SU-DHL-6 (cell line): ENCODE data around the gene PROCR.

Experiments used
- H2AFZ ChIP-seq: fragments of 200-600 bp; sonication (generic); 2 replicates; pipeline ENCODE4 v1.6.1; 2014; ENCODE audit warnings: low read depth, mild to moderate bottlenecking, moderate library complexity, mixed read lengths, antibody characterized with exemption, low read length; ENCODE audit not compliant: severe bottlenecking
- H3F3A ChIP-seq: fragments of 200-600 bp; shearing (Covaris generic); 2 replicates; pipeline ENCODE4 v1.6.0; 2016; ENCODE audit warnings: antibody characterized with exemption, mild to moderate bottlenecking; ENCODE audit not compliant: insufficient read depth
- H3K27ac ChIP-seq: fragments of 200-600 bp; sonication (generic); 2 replicates; pipeline ENCODE4 v1.5.1; 2016; ENCODE audit warnings: low read depth, mild to moderate bottlenecking, low read length, moderate library complexity, mixed read lengths
- H3K27me3 ChIP-seq: fragments of 200-600 bp; sonication (generic), shearing (Covaris generic); 2 replicates; pipeline ENCODE4 v1.6.0; 2014; ENCODE audit warnings: mild to moderate bottlenecking, low read length
- H3K36me3 ChIP-seq: fragments of 200-600 bp; sonication (generic); 2 replicates; pipeline ENCODE4 v1.6.1; 2014; ENCODE audit warnings: mild to moderate bottlenecking, low read length, mixed read lengths
- H3K4me2 ChIP-seq: fragments of 300-600, 200-600 bp; shearing (Covaris generic), sonication (generic); 2 replicates; pipeline ENCODE4 v1.6.0; 2014; ENCODE audit warnings: low read length, low read depth, mild to moderate bottlenecking; ENCODE audit not compliant: poor library complexity, severe bottlenecking
- H3K4me3 ChIP-seq: fragments of 200-600 bp; sonication (generic); 2 replicates; pipeline ENCODE4 v1.5.1; 2014; ENCODE audit warnings: antibody characterized with exemption, low read length, mild to moderate bottlenecking, mixed read lengths; ENCODE audit not compliant: insufficient read depth, poor library complexity, severe bottlenecking
- H3K79me2 ChIP-seq: fragments of 200-600 bp; sonication (generic); 2 replicates; pipeline ENCODE4 v1.6.1; 2014; ENCODE audit warnings: mild to moderate bottlenecking, low read length, moderate library complexity; ENCODE audit not compliant: insufficient read depth
- H3K9ac ChIP-seq: fragments of 200-600 bp; sonication (generic); 2 replicates; pipeline ENCODE4 v1.7.0; 2014; ENCODE audit warnings: mild to moderate bottlenecking, low read length
- H3K9me2 ChIP-seq: fragments of 200-600 bp; sonication (generic); replicated peaks from 2 replicates; pipeline ENCODE4 v1.6.1; 2014; ENCODE audit warnings: low read length; ENCODE audit not compliant: insufficient read depth
- H3K9me3 ChIP-seq: fragments of 200-600 bp; sonication (generic); 2 replicates; pipeline ENCODE4 v1.6.1; 2014; ENCODE audit warnings: low read length, mixed read lengths; ENCODE audit not compliant: insufficient read depth
- H4K20me1 ChIP-seq: fragments of 200-600 bp; sonication (generic); 2 replicates; pipeline ENCODE4 v1.6.1; 2014; ENCODE audit warnings: low read depth, mild to moderate bottlenecking, antibody characterized with exemption, low read length, moderate library complexity, mixed read lengths
- CTCF ChIP-seq: fragments of 200-600 bp; sonication (generic); IDR thresholded peaks from one replicate; pipeline ENCODE4 v1.5.1; 2017; ENCODE audit warnings: antibody characterized with exemption, mild to moderate bottlenecking, low read length, moderate library complexity; ENCODE audit not compliant: insufficient read depth, poor library complexity, severe bottlenecking
- EZH2phosphoT487 ChIP-seq: fragments of 200-600 bp; sonication (generic), shearing (Covaris generic); conservative IDR thresholded peaks from 2 replicates; pipeline ENCODE4 v1.6.1; 2018; ENCODE audit warnings: mild to moderate bottlenecking, antibody characterized with exemption, low read length, moderate library complexity, mixed read lengths

Gene PROCR

GRCh38 chr20:35171753-35172433 lies at the start of gene PROCR:
TSS of gene PROCR (plus strand) at chr20:35172072. CDS start at chr20:35172155, 83 bp downstream.
- Histone ChIP-seq H3F3A (no peaks in the 10 kb centered on the region), H3K4me3 (no peak within 1 kb of the TSS), H3K79me2 (no peaks in the 10 kb centered on the region), H3K4me2 (no peak within 1 kb of the TSS), H3K27ac (no peak within 1 kb of the TSS), H3K9me3 (no peaks in the 10 kb centered on the region), H3K9me2 (no peaks in the 10 kb centered on the region), H3K27me3 (no peaks in the 10 kb centered on the region), H3K36me3 (no peaks in the 10 kb centered on the region), H4K20me1 (no peaks in the 10 kb centered on the region), H2AFZ (no peak within 1 kb of the TSS), H3K9ac (no peak within 1 kb of the TSS)
- TF ChIP-seq EZH2phosphoT487 (no peak), CTCF (no peak)

GRCh38 chr20:35122756-35123405 lies 49.0 kb upstream of the PROCR start:
- peaks cover 11% of the 10 kb centered on the region; the same call in 1 of the 2 replicates for H3K36me3 ChIP-seq
- H3K79me2 ChIP-seq: no peaks in the 10 kb centered on the region
- no peaks in the 10 kb centered on the region for H3F3A ChIP-seq
- H3K9me2 ChIP-seq: no peaks in the 10 kb centered on the region
- TF ChIP-seq CTCF (no peak), EZH2phosphoT487 (no peak)
- H3K4me2 ChIP-seq: no peak overlapping the region
- no peak overlapping the region for H3K4me3 ChIP-seq
- H3K9ac ChIP-seq: no peak overlapping the region
- H3K27me3 ChIP-seq: no peaks in the 10 kb centered on the region
- no peak overlapping the region for H3K27ac ChIP-seq
- H2AFZ ChIP-seq: no peak overlapping the region
- H3K9me3 ChIP-seq: no peaks in the 10 kb centered on the region
- H4K20me1 ChIP-seq: no peaks in the 10 kb centered on the region

- Histone ChIP-seq H3K27ac (no peak overlapping the region), H3K27me3 (no peaks in the 10 kb centered on the region), H2AFZ (no peak overlapping the region), H3F3A (no peaks in the 10 kb centered on the region), H3K36me3 (0 out of 2 replicates have a peak, but pooled peaks cover 6% of the 10 kb centered on the region), H3K79me2 (no peaks in the 10 kb centered on the region), H3K9me2 (no peaks in the 10 kb centered on the region), H3K9ac (no peak overlapping the region), H4K20me1 (no peaks in the 10 kb centered on the region), H3K4me2 (no peak overlapping the region), H3K9me3 (no peaks in the 10 kb centered on the region), H3K4me3 (no peak overlapping the region)
- no peak for TF ChIP-seq EZH2phosphoT487
- no peak for TF ChIP-seq CTCF
Measured at GRCh38 chr20:35125753-35126152, 46.1 kb upstream of the PROCR start.
